Activated T-helper 1 cell treated with anti-CD3 and anti-CD28 coated beads, Interleukin-12 subunit alpha, Interleukin-12 subunit beta, Interleukin-2, Interleukin-4 antibody, amounts not matched to agents 30 ng/mL and 10 ng/mL and 1 ng/mL, durations not matched to agents 14 hours and 24 hours and 36 hours (primary cell): ENCODE results near the gene C10orf71. TPM values are rescaled to one million over a fixed set of nuclear protein-coding genes. Genes with fewer than 3 reads are reported as not detected.

Source experiments
- DNase-seq: peaks from one replicate; pipeline ENCODE4 v3.0.0; 2021; ENCODE audit warnings: low spot score
- H3K27ac Mint-ChIP-seq: one replicate; pipeline ENCODE4 v1.8.0; 2021; ENCODE audit warnings: mild to moderate bottlenecking, mixed read lengths
- H3K27me3 Mint-ChIP-seq: one replicate; pipeline ENCODE4 v1.8.0; 2022; ENCODE audit warnings: mild to moderate bottlenecking, moderate library complexity, mixed read lengths; ENCODE audit not compliant: insufficient read depth
- H3K36me3 Mint-ChIP-seq: one replicate; pipeline ENCODE4 v1.8.0; 2021; ENCODE audit warnings: low read depth, mixed read lengths
- H3K4me1 Mint-ChIP-seq: one replicate; pipeline ENCODE4 v1.8.0; 2021; ENCODE audit warnings: low read depth, mixed read lengths
- H3K4me3 Mint-ChIP-seq: one replicate; pipeline ENCODE4 v1.8.0; 2021; ENCODE audit warnings: mild to moderate bottlenecking, moderate library complexity, mixed read lengths
- H3K9me3 Mint-ChIP-seq: one replicate; pipeline ENCODE4 v1.8.0; 2021; ENCODE audit warnings: mixed read lengths
- intact Hi-C: fragments of 100-400 bp; cut with micrococcal nuclease; formaldehyde crosslinking; loops from one replicate; pipeline ENCODE4 v1.15.1; 2024
- total RNA-seq: library from RNA; stranded (reverse); gene quantifications from 2 replicates; pipeline ENCODE4 v1.2.3, GENCODE V29; 2022

C10orf71 gene
- total RNA-seq, 1 donor from 2014 or later: not detected

- intact Hi-C loops: no loop called here
- Mint-ChIP-seq H3K4me1 (no peaks in the 10 kb centered on the region), H3K27me3 (peaks cover 8% of the 10 kb centered on the region), H3K27ac (no peak overlapping the region), H3K9me3 (peaks cover 7% of the 10 kb centered on the region), H3K4me3 (no peak overlapping the region), H3K36me3 (no peaks in the 10 kb centered on the region)
- DNase-seq: no peak
Observed at GRCh38 chr10:49348593-49348992, 49.6 kb downstream of the C10orf71 start.

- no peak overlapping the region for H3K4me3 Mint-ChIP-seq
- H3K27ac Mint-ChIP-seq: no peak overlapping the region
- H3K4me1 Mint-ChIP-seq: no peaks in the 10 kb centered on the region
- H3K36me3 Mint-ChIP-seq: no peaks in the 10 kb centered on the region
- peaks cover 7% of the 10 kb centered on the region for H3K9me3 Mint-ChIP-seq
- peaks cover 4% of the 10 kb centered on the region for H3K27me3 Mint-ChIP-seq
- DNase-seq: no peak
- intact Hi-C loops: no loop called here
Observed at GRCh38 chr10:49349390-49349789, 50.4 kb downstream of the C10orf71 start.

GRCh38 chr10:49350138-49350537 lies 51.2 kb downstream of the C10orf71 start:
- Mint-ChIP-seq H3K4me1 (no peaks in the 10 kb centered on the region), H3K36me3 (no peaks in the 10 kb centered on the region), H3K27me3 (peaks cover 4% of the 10 kb centered on the region), H3K9me3 (peaks cover 7% of the 10 kb centered on the region), H3K27ac (no peak overlapping the region), H3K4me3 (no peak overlapping the region)
- DNase-seq: no peak
- intact Hi-C loops: no loop called here

GRCh38 chr10:49350846-49351532 lies 52.0 kb downstream of the C10orf71 start:
- DNase-seq: no peak
- intact Hi-C loops: no loop called here
- Mint-ChIP-seq H3K4me3 (no peak overlapping the region), H3K27me3 (peaks cover 4% of the 10 kb centered on the region), H3K36me3 (no peaks in the 10 kb centered on the region), H3K27ac (no peak overlapping the region), H3K4me1 (no peaks in the 10 kb centered on the region), H3K9me3 (peaks cover 7% of the 10 kb centered on the region)

GRCh38 chr10:49351669-49352068 lies 52.7 kb downstream of the C10orf71 start:
- H3K4me1 Mint-ChIP-seq: peaks cover 2% of the 10 kb centered on the region
- no peak overlapping the region for H3K4me3 Mint-ChIP-seq
- H3K27me3 Mint-ChIP-seq: peaks cover 6% of the 10 kb centered on the region
- no peaks in the 10 kb centered on the region for H3K36me3 Mint-ChIP-seq
- H3K9me3 Mint-ChIP-seq: peaks cover 7% of the 10 kb centered on the region
- no peak overlapping the region for H3K27ac Mint-ChIP-seq
- no peak for DNase-seq
- intact Hi-C loops: no loop called here

GRCh38 chr10:49352323-49352722 lies 53.4 kb downstream of the C10orf71 start:
- H3K27me3 Mint-ChIP-seq: peaks cover 6% of the 10 kb centered on the region
- DNase-seq: no peak
- no peak overlapping the region for H3K27ac Mint-ChIP-seq
- peaks cover 7% of the 10 kb centered on the region for H3K9me3 Mint-ChIP-seq
- H3K4me3 Mint-ChIP-seq: no peak overlapping the region
- peaks cover 7% of the 10 kb centered on the region for H3K4me1 Mint-ChIP-seq
- intact Hi-C loops: no loop called here
- no peaks in the 10 kb centered on the region for H3K36me3 Mint-ChIP-seq

- no peaks in the 10 kb centered on the region for H3K36me3 Mint-ChIP-seq
Observed at GRCh38 chr10:49353026-49353894, 54.3 kb downstream of the C10orf71 start.

GRCh38 chr10:49353895-49354566 lies 55.1 kb downstream of the C10orf71 start:
- Mint-ChIP-seq H3K27ac (no peak overlapping the region), H3K4me3 (no peak overlapping the region), H3K9me3 (peaks cover 5% of the 10 kb centered on the region), H3K36me3 (no peaks in the 10 kb centered on the region), H3K4me1 (peaks cover 7% of the 10 kb centered on the region), H3K27me3 (peaks cover 6% of the 10 kb centered on the region)
- no peak for DNase-seq
- intact Hi-C loops: no loop called here

More at GRCh38 chr10:49353026-49353894, 54.3 kb downstream of the C10orf71 start:
- no peak overlapping the region for H3K4me3 Mint-ChIP-seq
- H3K9me3 Mint-ChIP-seq: peaks cover 7% of the 10 kb centered on the region
- H3K4me1 Mint-ChIP-seq: peaks cover 7% of the 10 kb centered on the region
- DNase-seq: no peak
- H3K27ac Mint-ChIP-seq: no peak overlapping the region
- intact Hi-C loops: no loop called here
- H3K27me3 Mint-ChIP-seq: peaks cover 6% of the 10 kb centered on the region

GRCh38 chr10:49354593-49354992 lies 55.6 kb downstream of the C10orf71 start:
- peaks cover 7% of the 10 kb centered on the region for H3K4me1 Mint-ChIP-seq
- no peak overlapping the region for H3K4me3 Mint-ChIP-seq
- H3K9me3 Mint-ChIP-seq: peaks cover 4% of the 10 kb centered on the region
- H3K27me3 Mint-ChIP-seq: peaks cover 6% of the 10 kb centered on the region
- DNase-seq: no peak
- no peak overlapping the region for H3K27ac Mint-ChIP-seq
- no peaks in the 10 kb centered on the region for H3K36me3 Mint-ChIP-seq
- intact Hi-C loops: no loop called here

- no peak overlapping the region for H3K4me3 Mint-ChIP-seq
- DNase-seq: no peak
- peaks cover 7% of the 10 kb centered on the region for H3K4me1 Mint-ChIP-seq
- peaks cover 2% of the 10 kb centered on the region for H3K9me3 Mint-ChIP-seq
- H3K27ac Mint-ChIP-seq: no peak overlapping the region
- intact Hi-C loops: no loop called here
- H3K36me3 Mint-ChIP-seq: no peaks in the 10 kb centered on the region
- H3K27me3 Mint-ChIP-seq: peaks cover 6% of the 10 kb centered on the region
Observed at GRCh38 chr10:49355221-49355620, 56.3 kb downstream of the C10orf71 start.

GRCh38 chr10:49356181-49356580 lies 57.2 kb downstream of the C10orf71 start:
- H3K4me3 Mint-ChIP-seq: no peak overlapping the region
- intact Hi-C loops: loop anchor here (2.0 kb wide), 1 partner anchor 175 kb away; no protein-coding TSS in a partner anchor
- H3K27ac Mint-ChIP-seq: no peak overlapping the region
- no peaks in the 10 kb centered on the region for H3K36me3 Mint-ChIP-seq
- H3K9me3 Mint-ChIP-seq: no peaks in the 10 kb centered on the region
- DNase-seq: no peak
- peaks cover 7% of the 10 kb centered on the region for H3K4me1 Mint-ChIP-seq
- peaks cover 6% of the 10 kb centered on the region for H3K27me3 Mint-ChIP-seq

- intact Hi-C loops: loop anchor here (2.0 kb wide), 1 partner anchor 176 kb away; no protein-coding TSS in a partner anchor
- Mint-ChIP-seq H3K36me3 (no peaks in the 10 kb centered on the region), H3K9me3 (no peaks in the 10 kb centered on the region), H3K4me1 (peaks cover 7% of the 10 kb centered on the region), H3K27me3 (peaks cover 3% of the 10 kb centered on the region), H3K4me3 (no peak overlapping the region), H3K27ac (no peak overlapping the region)
- no peak for DNase-seq
Observed at GRCh38 chr10:49356944-49357343, 58.0 kb downstream of the C10orf71 start.

GRCh38 chr10:49357910-49358309 lies 58.9 kb downstream of the C10orf71 start:
- Mint-ChIP-seq H3K4me1 (peaks cover 7% of the 10 kb centered on the region), H3K4me3 (no peak overlapping the region), H3K27ac (no peak overlapping the region), H3K36me3 (no peaks in the 10 kb centered on the region), H3K9me3 (no peaks in the 10 kb centered on the region), H3K27me3 (peaks cover 3% of the 10 kb centered on the region)
- DNase-seq: no peak
- intact Hi-C loops: loop anchor here (2.0 kb wide), 1 partner anchor 177 kb away; no protein-coding TSS in a partner anchor
